ENCODE data around the gene PLVAP.

- TF ChIP-seq CTCF (IDR thresholded peaks at IDR 0.05) = no peak
- TF ChIP-seq POLR2A (IDR thresholded peaks at IDR 0.05) = no peak
These were observed 29.8 kb downstream of the PLVAP start for GRCh38 chr19:17347361-17347760.
